ENCODE data around the gene METTL22.

The METTL22 gene

DNA sequence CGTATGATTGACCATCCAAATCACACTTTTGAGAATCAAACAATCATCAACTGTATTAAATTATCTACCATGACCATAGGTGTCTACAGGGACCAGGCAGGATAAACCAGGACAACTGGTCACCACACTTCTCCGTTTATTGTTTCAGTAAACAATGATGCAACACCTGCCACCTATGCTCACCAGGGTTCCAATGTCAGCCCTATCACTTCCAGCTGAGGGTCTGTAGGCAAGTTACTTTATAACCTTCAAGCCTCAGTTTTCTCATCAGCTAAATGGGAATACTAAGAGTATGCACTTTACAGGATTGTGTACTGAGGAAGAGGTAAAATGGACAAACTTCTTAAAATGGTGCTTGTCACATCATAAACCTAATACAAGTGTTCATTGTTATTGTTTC, 46.1 kb upstream of the METTL22 start:
- Histone ChIP-seq H3K27me3 (ENCODE audit: low read length) (no peaks in the 10 kb centered on the region), H3K9me3 (ENCODE audit: insufficient read depth, low read length) (no peaks in the 10 kb centered on the region), H3K4me3 (ENCODE audit: insufficient read depth, low read length, poor library complexity, severe bottlenecking) (no peak overlapping the region), H3K9me2 (replicated peaks; ENCODE audit: insufficient read depth, low read length) (no peaks in the 10 kb centered on the region), H3K4me2 (ENCODE audit: low read depth, low read length, poor library complexity, severe bottlenecking) (no peak overlapping the region), H4K20me1 (ENCODE audit: low read depth, low read length) (no peaks in the 10 kb centered on the region), H3K36me3 (ENCODE audit: low read length) (no peaks in the 10 kb centered on the region), H3K27ac (ENCODE audit: low read depth, low read length) (no peak overlapping the region), H3F3A (ENCODE audit: insufficient read depth) (no peaks in the 10 kb centered on the region), H3K9ac (ENCODE audit: low read length) (no peak overlapping the region), H3K79me2 (ENCODE audit: insufficient read depth, low read length) (no peaks in the 10 kb centered on the region), H2AFZ (ENCODE audit: low read depth, low read length, severe bottlenecking) (no peak overlapping the region)
- no peak for TF ChIP-seq EZH2phosphoT487 (conservative IDR thresholded peaks at IDR 0.05; ENCODE audit: low read length)
- TF ChIP-seq, protein P1, sequence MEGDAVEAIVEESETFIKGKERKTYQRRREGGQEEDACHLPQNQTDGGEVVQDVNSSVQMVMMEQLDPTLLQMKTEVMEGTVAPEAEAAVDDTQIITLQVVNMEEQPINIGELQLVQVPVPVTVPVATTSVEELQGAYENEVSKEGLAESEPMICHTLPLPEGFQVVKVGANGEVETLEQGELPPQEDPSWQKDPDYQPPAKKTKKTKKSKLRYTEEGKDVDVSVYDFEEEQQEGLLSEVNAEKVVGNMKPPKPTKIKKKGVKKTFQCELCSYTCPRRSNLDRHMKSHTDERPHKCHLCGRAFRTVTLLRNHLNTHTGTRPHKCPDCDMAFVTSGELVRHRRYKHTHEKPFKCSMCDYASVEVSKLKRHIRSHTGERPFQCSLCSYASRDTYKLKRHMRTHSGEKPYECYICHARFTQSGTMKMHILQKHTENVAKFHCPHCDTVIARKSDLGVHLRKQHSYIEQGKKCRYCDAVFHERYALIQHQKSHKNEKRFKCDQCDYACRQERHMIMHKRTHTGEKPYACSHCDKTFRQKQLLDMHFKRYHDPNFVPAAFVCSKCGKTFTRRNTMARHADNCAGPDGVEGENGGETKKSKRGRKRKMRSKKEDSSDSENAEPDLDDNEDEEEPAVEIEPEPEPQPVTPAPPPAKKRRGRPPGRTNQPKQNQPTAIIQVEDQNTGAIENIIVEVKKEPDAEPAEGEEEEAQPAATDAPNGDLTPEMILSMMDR (IDR thresholded peaks at IDR 0.05; ENCODE audit: insufficient read depth, low read length, poor library complexity, severe bottlenecking): no peak

DNA sequence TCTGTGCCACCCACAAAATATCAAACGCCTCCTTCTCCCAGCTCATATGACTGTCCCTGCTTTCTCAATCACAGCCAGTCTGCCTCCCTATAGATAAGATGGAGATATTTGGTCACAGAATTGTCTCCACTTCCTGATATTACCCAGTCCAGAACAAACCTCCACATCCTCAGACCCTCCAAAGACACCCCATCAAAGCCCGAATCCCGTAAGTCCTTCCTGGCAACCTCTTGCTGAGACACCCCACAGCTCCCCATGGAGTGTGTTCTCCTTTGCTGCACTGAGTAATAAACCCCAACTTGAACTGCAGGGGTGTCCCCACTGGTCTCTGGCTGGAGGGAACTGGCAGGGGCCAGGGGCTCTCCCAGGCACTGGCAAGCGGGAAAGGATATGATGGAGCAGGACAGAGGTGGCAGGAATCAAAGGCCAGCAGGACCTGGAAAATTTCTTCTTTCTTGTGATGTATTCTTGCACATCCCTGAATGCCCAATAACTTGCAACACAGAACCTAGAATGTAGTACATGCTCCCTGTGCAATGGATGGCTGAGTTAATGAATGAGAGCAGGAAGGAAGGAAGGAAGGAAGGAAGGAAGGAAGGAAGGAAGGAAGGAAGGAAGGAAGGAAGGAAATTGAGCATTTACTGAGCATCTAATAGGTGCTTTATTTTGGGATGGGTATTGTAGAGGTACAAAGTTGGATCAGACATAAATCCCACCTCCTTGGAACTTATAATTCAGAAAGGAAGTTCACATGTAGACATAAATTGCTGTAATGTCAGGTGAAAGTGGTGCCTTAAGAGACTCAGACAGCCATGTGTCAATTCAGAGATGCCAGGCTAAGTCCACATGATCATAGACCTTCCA, 45.1 kb upstream of the METTL22 start:
- H3K27me3 ChIP-seq (ENCODE audit: low read length): no peaks in the 10 kb centered on the region
- H4K20me1 ChIP-seq (ENCODE audit: low read depth, low read length): no peaks in the 10 kb centered on the region
- no peak overlapping the region for H2AFZ ChIP-seq (ENCODE audit: low read depth, low read length, severe bottlenecking)
- no peaks in the 10 kb centered on the region for H3F3A ChIP-seq (ENCODE audit: insufficient read depth)
- no peaks in the 10 kb centered on the region for H3K36me3 ChIP-seq (ENCODE audit: low read length)
- H3K9me2 ChIP-seq (replicated peaks; ENCODE audit: insufficient read depth, low read length): no peaks in the 10 kb centered on the region
- no peak overlapping the region for H3K4me2 ChIP-seq (ENCODE audit: low read depth, low read length, poor library complexity, severe bottlenecking)
- H3K4me3 ChIP-seq (ENCODE audit: insufficient read depth, low read length, poor library complexity, severe bottlenecking): no peak overlapping the region
- TF ChIP-seq, protein P1 (IDR thresholded peaks at IDR 0.05; ENCODE audit: insufficient read depth, low read length, poor library complexity, severe bottlenecking): no peak
- no peak for TF ChIP-seq EZH2phosphoT487 (conservative IDR thresholded peaks at IDR 0.05; ENCODE audit: low read length)
- H3K79me2 ChIP-seq (ENCODE audit: insufficient read depth, low read length): no peaks in the 10 kb centered on the region
- H3K9me3 ChIP-seq (ENCODE audit: insufficient read depth, low read length): no peaks in the 10 kb centered on the region
- no peak overlapping the region for H3K27ac ChIP-seq (ENCODE audit: low read depth, low read length)
- H3K9ac ChIP-seq (ENCODE audit: low read length): no peak overlapping the region

DNA sequence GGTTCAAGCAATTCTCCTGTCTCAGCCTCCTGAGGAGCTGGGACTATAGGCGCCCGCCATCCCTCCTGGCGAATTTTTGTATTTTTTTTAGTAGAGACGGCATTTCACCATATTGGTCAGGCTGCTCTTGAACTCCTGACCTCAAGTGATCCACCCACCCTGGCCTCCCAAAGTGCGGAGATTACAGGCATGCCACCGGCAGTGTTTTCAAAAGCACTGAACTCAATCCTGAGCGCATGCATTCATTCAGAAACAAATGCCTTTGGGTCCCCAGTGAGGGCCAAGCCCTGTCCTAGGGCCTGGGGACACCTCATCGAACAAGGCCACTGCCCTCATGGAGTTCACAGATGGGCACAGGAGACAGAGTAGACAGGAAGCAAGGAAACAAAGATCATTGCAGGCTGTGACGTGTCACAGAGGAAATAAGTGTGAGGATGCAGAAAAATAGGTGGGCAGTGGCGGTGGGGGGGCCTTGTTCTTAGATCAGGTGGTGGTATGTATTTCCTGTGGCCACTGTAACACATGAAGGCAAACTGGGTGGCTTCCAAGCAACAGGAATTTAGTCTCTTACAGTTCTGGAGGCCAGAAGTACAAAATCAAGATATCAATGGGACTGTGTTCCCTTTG, 43.7 kb upstream of the METTL22 start:
- H3K4me3 ChIP-seq (ENCODE audit: insufficient read depth, low read length, poor library complexity, severe bottlenecking): no peak overlapping the region
- no peak overlapping the region for H3K9ac ChIP-seq (ENCODE audit: low read length)
- H3K9me3 ChIP-seq (ENCODE audit: insufficient read depth, low read length): no peaks in the 10 kb centered on the region
- no peaks in the 10 kb centered on the region for H3K36me3 ChIP-seq (ENCODE audit: low read length)
- no peaks in the 10 kb centered on the region for H3F3A ChIP-seq (ENCODE audit: insufficient read depth)
- H3K9me2 ChIP-seq (replicated peaks; ENCODE audit: insufficient read depth, low read length): no peaks in the 10 kb centered on the region
- no peak overlapping the region for H3K27ac ChIP-seq (ENCODE audit: low read depth, low read length)
- H3K79me2 ChIP-seq (ENCODE audit: insufficient read depth, low read length): no peaks in the 10 kb centered on the region
- no peak overlapping the region for H2AFZ ChIP-seq (ENCODE audit: low read depth, low read length, severe bottlenecking)
- H4K20me1 ChIP-seq (ENCODE audit: low read depth, low read length): no peaks in the 10 kb centered on the region
- TF ChIP-seq, protein P1 (IDR thresholded peaks at IDR 0.05; ENCODE audit: insufficient read depth, low read length, poor library complexity, severe bottlenecking): no peak
- no peak for TF ChIP-seq EZH2phosphoT487 (conservative IDR thresholded peaks at IDR 0.05; ENCODE audit: low read length)
- H3K27me3 ChIP-seq (ENCODE audit: low read length): no peaks in the 10 kb centered on the region
- no peak overlapping the region for H3K4me2 ChIP-seq (ENCODE audit: low read depth, low read length, poor library complexity, severe bottlenecking)
